Stimulated activated CD4-positive, alpha-beta T cell treated with anti-CD3 and anti-CD28 coated beads, Interleukin-15, amount 100 ng/mL, for 48 hours (primary cell): ENCODE results near the gene FLVCR1.

ENCODE experiments used
- DNase-seq, 2 donors: peaks; one replicate each; pipeline ENCODE4 v3.0.0-alpha.2; 2020; ENCODE audit warnings: low read depth in 2 of 2

FLVCR1 gene

GRCh38 chr1:212945463-212946160 lies 87.5 kb downstream of the FLVCR1 start:
- no peak for DNase-seq

DNA sequence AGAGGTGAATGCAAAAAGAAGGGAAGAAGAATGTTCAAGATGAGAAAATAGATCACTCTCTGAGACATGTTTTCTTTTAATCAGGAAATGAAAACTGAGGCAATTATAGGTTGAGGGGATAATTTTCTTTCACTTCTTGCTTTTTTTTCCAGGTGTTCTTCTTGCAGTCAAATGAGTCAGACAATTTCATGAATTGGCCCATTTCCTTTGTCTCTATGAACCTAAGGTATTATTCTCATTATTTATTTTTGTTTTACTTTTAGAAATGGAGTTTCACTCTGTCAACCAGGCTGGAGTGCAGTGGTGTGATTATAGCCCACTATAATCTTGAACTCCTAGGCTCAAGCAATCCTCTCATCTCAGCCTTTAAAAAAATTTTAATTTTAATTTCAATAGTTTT lies 88.8 kb downstream of the FLVCR1 start:
- no peak for DNase-seq
